UCSD-AML1 (cell line): Measurements from ENCODE around the gene KRTAP10-11.
"Not testable (repeated sequence)": the region's sequence is repeated elsewhere in the genome, so short reads cannot be mapped to it uniquely, and the experiment has no call there.

Experiments used
- DNase-seq: peaks from one replicate; lab custom pipeline; 2025; ENCODE audit not compliant: unreplicated experiment; lab: John Stamatoyannopoulos, UW

The KRTAP10-11 gene

GRCh38 chr21:44614961-44615391, 31.2 kb upstream of the KRTAP10-11 start:
- DNase-seq = no peak

DNA sequence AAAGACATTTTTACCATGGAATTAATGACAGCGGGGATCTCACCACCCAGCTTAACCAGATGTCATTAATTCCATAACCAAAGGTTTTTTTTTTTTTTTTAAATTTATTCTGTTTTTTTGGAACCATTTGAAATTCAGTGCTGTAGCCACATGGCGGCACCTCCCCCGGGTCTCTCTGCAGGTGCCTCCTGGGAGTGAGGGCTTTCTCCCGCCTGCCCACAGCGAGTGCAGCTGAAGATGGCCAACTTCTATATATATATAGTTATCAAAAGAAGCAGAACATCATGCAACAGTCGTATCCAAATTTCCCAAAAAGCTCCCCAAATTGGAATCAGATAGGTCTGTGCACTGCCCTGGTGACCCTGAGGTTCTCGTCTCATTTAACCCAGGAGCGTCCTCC, 30.7 kb upstream of the KRTAP10-11 start:
- no peak for DNase-seq

GRCh38 chr21:44615911-44616590, 30.2 kb upstream of the KRTAP10-11 start:
- no peak for DNase-seq

DNA sequence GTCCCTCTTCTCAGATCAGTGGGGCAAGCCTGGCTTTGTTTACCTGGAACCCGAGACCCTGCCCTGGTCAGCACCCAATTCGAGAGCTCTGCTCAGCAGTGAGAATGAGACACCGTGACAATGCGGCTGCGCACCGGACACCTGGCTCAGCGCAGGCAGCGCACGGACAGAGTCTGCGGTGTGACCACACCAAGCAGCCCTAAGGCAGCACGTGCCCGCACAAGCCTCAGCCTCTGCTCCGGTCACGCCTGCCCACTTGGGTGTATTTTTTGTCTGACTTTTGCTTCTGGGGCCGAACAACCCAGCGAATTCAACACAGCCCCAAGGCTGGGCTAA, 29.7 kb upstream of the KRTAP10-11 start:
- DNase-seq = no peak

DNA sequence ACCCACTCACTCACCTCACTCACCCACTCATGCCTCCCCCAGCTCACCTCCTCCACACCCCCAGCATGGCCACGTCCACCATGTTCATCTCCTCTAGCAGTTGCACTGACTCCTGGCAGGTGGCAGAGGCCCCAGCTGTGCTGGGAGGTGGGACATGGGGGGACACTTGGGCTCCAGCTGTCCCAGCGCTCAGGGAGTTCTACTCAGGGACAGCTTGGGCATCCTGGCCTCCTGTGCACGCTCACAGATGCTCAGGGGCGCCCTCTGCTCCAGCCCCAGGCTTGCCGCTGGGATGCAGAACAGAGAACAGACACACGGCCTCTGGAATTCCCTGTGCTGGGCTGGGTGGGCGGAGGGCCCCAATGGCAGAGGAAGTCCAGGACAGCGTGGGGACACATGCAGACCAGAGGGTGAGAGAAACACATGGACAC, 29.1 kb upstream of the KRTAP10-11 start:
- no peak for DNase-seq

DNA sequence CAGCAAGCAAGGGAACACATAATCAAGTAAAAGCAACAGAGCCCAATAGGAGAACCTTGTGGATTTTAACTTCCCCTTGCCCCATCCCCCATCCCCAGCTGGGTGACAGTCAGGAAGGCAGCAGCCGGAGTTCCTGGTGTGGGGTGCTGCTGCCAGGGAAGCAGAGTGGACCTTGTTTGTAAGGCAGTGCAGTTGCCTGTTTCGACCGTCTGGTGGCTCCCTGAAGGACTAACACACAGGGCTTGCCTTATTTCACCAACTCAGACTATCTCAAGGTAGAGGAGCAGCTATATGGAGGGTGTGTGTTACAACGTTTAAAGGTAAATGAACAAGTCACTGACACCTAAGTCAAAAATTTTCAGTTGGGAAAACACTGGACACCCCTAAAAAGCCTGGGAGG, 27.7 kb upstream of the KRTAP10-11 start:
- DNase-seq = peak; percentile 65

DNA sequence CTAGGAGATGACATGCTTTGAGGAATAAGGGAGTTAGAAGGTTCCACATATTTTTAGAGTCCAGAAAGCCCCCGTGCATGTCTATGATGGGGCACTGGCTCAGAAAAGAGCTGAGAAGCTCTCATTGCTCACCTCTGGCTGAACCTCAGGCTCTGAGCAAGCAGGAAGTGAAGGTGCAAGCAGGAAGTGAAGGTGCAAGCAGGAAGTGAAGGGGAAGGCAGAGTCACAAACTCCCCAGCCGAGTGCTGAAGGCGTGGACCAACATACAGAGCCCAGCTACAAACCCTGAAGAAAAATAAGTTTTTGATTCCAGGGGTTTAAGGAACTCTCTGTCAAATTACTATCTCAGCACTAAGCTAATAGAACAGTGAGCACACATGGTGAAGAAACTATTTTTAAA, 27.3 kb upstream of the KRTAP10-11 start:
- DNase-seq = no peak

- DNase-seq = no peak
Measured at GRCh38 chr21:44619886-44620285, 26.3 kb upstream of the KRTAP10-11 start.

DNA sequence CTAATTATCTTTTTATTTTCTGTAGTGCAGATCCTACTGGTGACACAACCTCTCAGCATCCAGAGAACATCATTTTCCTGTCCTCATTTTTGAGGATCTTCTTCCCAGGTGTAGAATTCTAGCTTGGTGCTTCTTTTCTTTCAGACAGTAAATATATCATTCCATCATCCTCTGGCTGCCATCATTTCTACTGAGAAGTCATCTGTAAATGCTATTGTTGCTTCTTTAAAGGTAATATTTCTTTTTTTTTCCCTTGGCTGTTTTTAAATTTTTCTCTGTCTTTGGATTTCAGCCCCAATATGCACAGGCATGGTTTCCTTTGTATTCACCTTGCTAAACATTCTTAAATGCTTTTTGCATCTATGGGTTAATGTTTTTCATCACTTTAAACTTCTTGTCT, 22.6 kb upstream of the KRTAP10-11 start:
- DNase-seq = no peak

DNA sequence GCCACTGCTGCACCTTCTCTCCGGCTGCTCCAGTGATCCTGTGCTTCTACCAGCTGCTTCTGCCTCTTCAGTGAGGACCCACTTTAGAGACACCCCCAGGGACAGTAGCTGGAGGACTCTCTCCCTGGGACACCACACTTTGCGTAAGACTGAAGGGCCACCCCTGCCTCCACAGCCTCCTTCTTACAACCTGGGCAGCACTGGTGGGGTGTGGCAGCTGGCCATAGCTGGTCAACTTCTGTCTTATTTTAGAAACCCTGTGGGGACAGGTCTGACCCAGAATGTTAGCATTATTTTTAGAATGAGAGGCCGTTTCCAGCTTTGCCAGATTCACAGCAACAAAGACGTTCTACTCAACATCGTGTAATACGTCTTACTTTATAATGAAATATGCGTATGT, 20.5 kb upstream of the KRTAP10-11 start:
- DNase-seq = no peak

- no peak for DNase-seq
Measured at GRCh38 chr21:44626262-44626661, 20.0 kb upstream of the KRTAP10-11 start.

GRCh38 chr21:44626673-44627143, 19.5 kb upstream of the KRTAP10-11 start, which contains the start of gene KRTAP10-9:
Gene KRTAP10-9, plus strand, starts transcription at chr21:44627093. Its CDS starts 79 bp downstream, at chr21:44627172.
- DNase-seq = no peak

GRCh38 chr21:44627181-44627822, 18.9 kb upstream of the KRTAP10-11 start:
- DNase-seq = not testable (repeated sequence)

GRCh38 chr21:44627831-44628233, 18.4 kb upstream of the KRTAP10-11 start:
- DNase-seq = not testable (repeated sequence)

DNA sequence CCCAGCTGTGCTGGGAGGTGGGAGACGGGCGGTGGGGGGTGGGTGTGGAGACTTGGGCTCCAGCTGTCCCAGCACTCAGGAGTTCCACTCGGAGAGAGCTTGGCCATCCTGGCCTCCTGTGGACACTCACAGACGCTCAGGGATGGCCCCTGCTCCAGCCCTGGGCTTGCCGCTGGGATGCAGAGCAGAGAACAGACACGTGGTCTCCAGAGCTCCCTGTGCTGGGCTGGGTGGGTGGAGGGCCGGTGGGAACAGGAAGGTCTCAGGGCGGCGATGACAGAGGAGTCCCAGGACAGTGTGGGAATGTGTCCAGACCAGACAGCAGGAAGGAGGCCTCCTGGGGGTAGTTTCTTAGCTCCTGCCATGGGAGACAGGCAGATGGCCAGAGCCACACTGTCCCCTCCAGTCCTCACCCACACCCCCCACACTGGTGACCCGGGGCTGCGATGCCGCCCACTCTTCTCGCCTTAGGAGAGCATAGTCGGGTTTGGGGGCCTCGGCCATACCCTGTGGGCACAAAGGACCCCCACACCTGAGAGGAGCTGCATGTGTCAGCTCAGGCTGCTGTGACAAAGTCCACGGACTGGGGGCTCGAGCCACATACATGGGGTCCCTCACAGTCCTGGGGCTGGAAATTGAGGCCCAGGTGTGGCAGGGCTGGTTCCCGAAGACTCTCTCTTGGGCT, 17.4 kb upstream of the KRTAP10-11 start:
- no peak for DNase-seq

DNA sequence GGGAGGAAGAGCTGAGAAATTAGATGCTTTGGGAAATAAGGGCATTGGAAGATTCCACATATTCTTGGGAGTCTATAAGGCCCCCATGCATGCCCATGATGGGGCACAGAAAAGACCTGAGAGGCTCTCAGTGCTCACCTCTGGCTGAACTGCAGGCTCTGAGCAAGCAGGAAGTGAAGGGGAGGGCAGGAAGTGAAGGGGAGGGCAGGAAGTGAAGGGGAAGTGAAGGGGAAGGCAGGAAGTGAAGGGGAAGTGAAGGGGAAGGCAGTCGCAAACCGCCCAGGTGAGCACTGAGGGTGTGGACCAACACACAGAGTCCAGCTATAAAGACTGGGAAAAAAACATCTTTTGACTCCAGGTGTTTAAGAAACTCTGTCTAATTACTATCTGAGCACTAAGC, 15.8 kb upstream of the KRTAP10-11 start:
- no peak for DNase-seq

DNA sequence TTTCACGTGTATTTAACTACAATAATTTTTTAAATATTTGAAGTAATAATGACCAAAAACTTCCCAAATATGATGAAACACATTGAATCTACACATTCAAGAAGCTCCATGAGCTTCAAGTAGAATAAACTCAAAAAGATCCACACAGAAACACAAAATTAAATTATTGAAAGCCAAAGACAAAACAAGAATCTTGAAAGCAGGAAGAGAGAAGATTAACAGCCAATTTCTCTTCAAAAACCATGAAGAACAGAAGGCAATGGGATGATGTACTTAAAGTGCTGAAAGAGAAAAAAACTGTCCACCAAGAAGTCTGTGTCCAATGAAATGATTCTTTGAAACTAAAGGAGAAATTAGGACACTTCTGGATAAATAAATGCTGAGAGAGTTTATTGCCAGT, 14.1 kb upstream of the KRTAP10-11 start:
- DNase-seq = no peak

DNA sequence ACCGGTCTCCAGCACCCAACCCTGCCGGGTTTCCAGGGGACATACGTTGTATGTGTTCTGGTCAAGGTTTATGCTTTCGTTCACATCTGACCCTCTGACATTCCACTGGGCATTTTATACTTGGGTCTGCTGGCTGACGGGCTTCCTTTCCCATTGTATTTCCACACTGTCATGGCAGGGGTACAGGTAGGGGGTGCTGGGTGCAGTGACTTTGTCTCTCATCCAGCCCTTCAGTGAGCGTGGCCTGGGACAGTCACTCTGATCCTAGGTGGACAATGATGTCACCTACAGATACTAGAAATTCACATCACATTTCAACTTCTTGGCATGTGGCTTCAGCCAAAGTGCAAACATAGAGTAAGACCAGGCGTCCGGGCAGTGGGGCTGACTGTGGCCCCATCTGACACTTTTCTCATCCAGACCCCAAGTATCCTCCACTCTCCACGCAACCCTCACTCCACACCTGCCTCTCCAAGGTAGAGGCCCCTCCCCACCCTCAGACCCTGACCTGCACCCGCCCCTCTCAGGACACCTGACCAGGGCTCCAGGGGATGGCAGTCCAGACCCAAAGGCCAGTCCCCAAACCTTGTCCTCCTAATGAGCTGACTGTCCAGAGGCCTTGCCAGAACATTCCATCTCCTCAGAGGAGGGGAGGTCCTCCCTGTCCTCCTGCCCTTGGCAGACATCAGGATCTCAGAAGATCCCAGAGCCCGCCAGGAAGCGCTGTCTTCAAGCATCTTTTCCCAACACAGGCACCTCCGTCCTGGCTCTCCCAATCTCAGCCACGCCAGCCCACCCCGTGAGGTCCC, 9.8 kb upstream of the KRTAP10-11 start:
- no peak for DNase-seq

GRCh38 chr21:44637018-44637850, 9.0 kb upstream of the KRTAP10-11 start, which contains the start of gene KRTAP10-10:
Gene KRTAP10-10, plus strand, starts transcription at chr21:44637356. Its CDS starts 62 bp downstream, at chr21:44637418.
- DNase-seq = no peak

DNA sequence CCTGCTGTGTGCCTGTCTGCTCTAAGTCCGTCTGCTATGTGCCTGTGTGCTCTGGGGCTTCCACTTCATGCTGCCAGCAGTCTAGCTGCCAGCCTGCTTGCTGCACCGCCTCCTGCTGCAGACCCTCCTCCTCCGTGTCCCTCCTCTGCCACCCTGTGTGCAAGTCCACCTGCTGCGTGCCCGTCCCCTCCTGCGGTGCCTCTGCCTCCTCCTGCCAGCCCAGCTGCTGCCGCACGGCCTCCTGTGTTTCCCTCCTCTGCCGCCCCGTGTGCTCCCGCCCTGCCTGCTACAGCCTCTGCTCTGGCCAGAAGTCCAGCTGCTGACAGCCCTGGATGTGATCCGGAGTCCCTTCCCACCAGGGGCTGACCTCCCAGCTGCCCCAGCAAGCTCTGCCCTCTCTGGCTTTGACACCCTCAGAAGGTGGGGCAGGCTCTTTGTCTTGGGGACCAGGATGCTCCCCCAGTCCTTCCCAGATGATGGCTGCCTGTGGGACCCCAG, 8.3 kb upstream of the KRTAP10-11 start:
- DNase-seq = not testable (repeated sequence)
